ENCODE results near the gene YPEL4. TPM values are rescaled to one million over a fixed set of nuclear protein-coding genes. Genes with fewer than 3 reads are reported as not detected.

YPEL4 gene
- total RNA-seq, 4 donors from 2014 or later = 0.63 to 1.8 (median 1.5) TPM

GRCh38 chr11:57650739-57651090, 1.0 kb upstream of the YPEL4 start:
- ATAC-seq (ENCODE audit: low FRiP score) = no peak
- DNase-seq (ENCODE audit: low spot score) = no peak
- TF ChIP-seq CTCF (IDR thresholded peaks at IDR 0.05) = no peak

GRCh38 chr11:57648801-57649735, 644 bp downstream of the YPEL4 start:
- ATAC-seq (ENCODE audit: low FRiP score) (peak; percentile 3), DNase-seq (ENCODE audit: low spot score) (no peak)

GRCh38 chr11:57647960-57648800, 1.5 kb downstream of the YPEL4 start:
- ATAC-seq (ENCODE audit: low FRiP score) (no peak), DNase-seq (ENCODE audit: low spot score) (no peak)
- TF ChIP-seq CTCF (IDR thresholded peaks at IDR 0.05) = no peak

More at GRCh38 chr11:57648801-57649735, 644 bp downstream of the YPEL4 start:
- no peak for TF ChIP-seq CTCF (IDR thresholded peaks at IDR 0.05)

GRCh38 chr11:57647372-57647771, 2.3 kb downstream of the YPEL4 start:
- ATAC-seq (ENCODE audit: low FRiP score) = no peak
- TF ChIP-seq CTCF (IDR thresholded peaks at IDR 0.05) = no peak
- no peak for DNase-seq (ENCODE audit: low spot score)

- DNase-seq (ENCODE audit: low spot score) = no peak
- TF ChIP-seq CTCF (IDR thresholded peaks at IDR 0.05) = no peak
- no peak for ATAC-seq (ENCODE audit: low FRiP score)
These were observed 2.9 kb downstream of the YPEL4 start for GRCh38 chr11:57646799-57647303.

GRCh38 chr11:57646194-57646798, 3.4 kb downstream of the YPEL4 start:
- TF ChIP-seq CTCF (IDR thresholded peaks at IDR 0.05) = no peak
- DNase-seq (ENCODE audit: low spot score) (no peak), ATAC-seq (ENCODE audit: low FRiP score) (no peak)
